RWPE2 (cell line): ENCODE measurements around the gene CRMP1.

ENCODE experiments used
- ATAC-seq: fragments of 200-7000 bp; cut with Tn5 transposase; 3 replicates; pipeline ENCODE4 v1.9.1; 2021; ENCODE audit warnings: low read depth
- DNase-seq: peaks from one replicate; pipeline ENCODE4 v3.0.0-alpha.2; 2020; ENCODE audit warnings: low spot score
- H3K27ac ChIP-seq: fragments of 450-650 bp; 2 replicates; pipeline ENCODE4 v1.5.1; 2017; ENCODE audit warnings: mild to moderate bottlenecking; ENCODE audit not compliant: poor library complexity, severe bottlenecking
- H3K27me3 ChIP-seq: fragments of 250-450 bp; sonication (Bioruptor Pico); 2 replicates; pipeline ENCODE4 v1.5.1; 2021; ENCODE audit warnings: mild to moderate bottlenecking, moderate library complexity; ENCODE audit not compliant: insufficient read depth, poor library complexity, severe bottlenecking
- H3K36me3 ChIP-seq: fragments of 250-450 bp; sonication (Bioruptor Pico); 2 replicates; pipeline ENCODE4 v1.5.1; 2020; ENCODE audit warnings: low read depth, mild to moderate bottlenecking, moderate library complexity
- H3K4me1 ChIP-seq: fragments of 250-450 bp; sonication (Bioruptor Pico); 2 replicates; pipeline ENCODE4 v1.5.1; 2021; ENCODE audit warnings: mild to moderate bottlenecking, moderate library complexity; ENCODE audit not compliant: insufficient read depth, poor library complexity, severe bottlenecking
- H3K4me3 ChIP-seq: fragments of 250-450 bp; sonication (Bioruptor Pico); 2 replicates; pipeline ENCODE4 v1.5.1; 2021; ENCODE audit warnings: mild to moderate bottlenecking, moderate library complexity; ENCODE audit not compliant: severe bottlenecking
- H3K9me3 ChIP-seq: fragments of 250-450 bp; sonication (Bioruptor Pico); 2 replicates; pipeline ENCODE4 v1.5.1; 2021; ENCODE audit warnings: mild to moderate bottlenecking, moderate library complexity; ENCODE audit not compliant: severe bottlenecking
- CTCF ChIP-seq: fragments of 450-650 bp; IDR thresholded peaks from one replicate; pipeline ENCODE4 v1.5.1; 2017; ENCODE audit warnings: mild to moderate bottlenecking, moderate library complexity; ENCODE audit not compliant: poor library complexity, severe bottlenecking

CRMP1 gene

GRCh38 chr4:5789141-5789540 lies 103.7 kb downstream of the CRMP1 start:
- H3K27ac ChIP-seq: no peak overlapping the region
- no peaks in the 10 kb centered on the region for H3K9me3 ChIP-seq
- ATAC-seq: no peak
- H3K27me3 ChIP-seq: no peaks in the 10 kb centered on the region
- no peak for TF ChIP-seq CTCF
- H3K36me3 ChIP-seq: peaks cover 59% of the 10 kb centered on the region
- H3K4me3 ChIP-seq: no peak overlapping the region
- H3K4me1 ChIP-seq: peaks cover 7% of the 10 kb centered on the region
- no peak for DNase-seq

- no peaks in the 10 kb centered on the region for H3K27me3 ChIP-seq
- TF ChIP-seq CTCF: no peak
- no peak overlapping the region for H3K27ac ChIP-seq
- DNase-seq: no peak
- H3K9me3 ChIP-seq: no peaks in the 10 kb centered on the region
- H3K36me3 ChIP-seq: peaks cover 61% of the 10 kb centered on the region
- peaks cover 7% of the 10 kb centered on the region for H3K4me1 ChIP-seq
- ATAC-seq: no peak
- H3K4me3 ChIP-seq: no peak overlapping the region
These were observed 104.7 kb downstream of the CRMP1 start for GRCh38 chr4:5788144-5788543.

- no peak for DNase-seq
- Histone ChIP-seq H3K27me3 (no peaks in the 10 kb centered on the region), H3K4me1 (peaks cover 7% of the 10 kb centered on the region), H3K4me3 (no peak overlapping the region), H3K36me3 (peaks cover 55% of the 10 kb centered on the region), H3K9me3 (no peaks in the 10 kb centered on the region), H3K27ac (no peak overlapping the region)
- no peak for TF ChIP-seq CTCF
- no peak for ATAC-seq
These were observed 105.6 kb downstream of the CRMP1 start for GRCh38 chr4:5787311-5787710.

- no peaks in the 10 kb centered on the region for H3K27me3 ChIP-seq
- peak overlapping the region; percentile 54 for H3K27ac ChIP-seq
- TF ChIP-seq CTCF: no peak
- H3K4me1 ChIP-seq: peaks cover 7% of the 10 kb centered on the region
- DNase-seq (no peak), ATAC-seq (peak; percentile 88)
- H3K4me3 ChIP-seq: no peak overlapping the region
- H3K36me3 ChIP-seq: peaks cover 50% of the 10 kb centered on the region
- H3K9me3 ChIP-seq: no peaks in the 10 kb centered on the region
These were observed 106.8 kb downstream of the CRMP1 start for GRCh38 chr4:5785806-5786680.
